Breast epithelium (tissue), 4 donors: Measurements from ENCODE around the gene ZNF121. TPM values are rescaled to one million over a fixed set of nuclear protein-coding genes. Genes with fewer than 3 reads are reported as not detected.
"Not testable (repeated sequence)": the region's sequence is repeated elsewhere in the genome, so short reads cannot be mapped to it uniquely, and the experiment has no call there.

Source experiments
- DNase-seq, 2 donors: peaks; one replicate each; pipeline ENCODE4 v3.0.0-alpha.2; 2019; ENCODE audit warnings: low spot score in 2 of 2
- H3K27ac ChIP-seq, 2 donors: fragments of 200-600 bp; sonication (generic) in 1 of 2; one replicate each; pipeline ENCODE4 v1.5.1; 2016 to 2019; ENCODE audit warnings: mild to moderate bottlenecking in 1 of 2
- H3K27me3 ChIP-seq, 2 donors: fragments of 200-600 bp; sonication (generic) in 1 of 2; one replicate each; pipeline versions ENCODE4 v1.5.1 to v1.6.0; 2017 to 2019; ENCODE audit warnings: control low read depth in 1 of 2, mild to moderate bottlenecking in 1 of 2
- H3K36me3 ChIP-seq: fragments of 200-600 bp; one replicate; pipeline ENCODE4 v1.5.1; 2019
- H3K4me1 ChIP-seq, 2 donors: fragments of 200-600 bp; sonication (generic); one replicate each; pipeline ENCODE4 v1.5.1; 2016 to 2019; ENCODE audit warnings: control low read depth in 1 of 2
- H3K4me3 ChIP-seq, 3 donors: fragments of 200-600 bp; sonication (generic); 1 replicate in 2 of 3; 2 replicates in 1 of 3; pipeline ENCODE4 v1.5.1; 2016 to 2019; ENCODE audit warnings: mild to moderate bottlenecking in 3 of 3, moderate library complexity in 2 of 3
- H3K9me3 ChIP-seq, 2 donors: fragments of 200-600 bp; sonication (generic) in 1 of 2; one replicate each; pipeline ENCODE4 v1.5.1; 2016 to 2019; ENCODE audit warnings: control low read depth in 1 of 2
- CTCF ChIP-seq, 3 donors: fragments of 450-650 bp; IDR thresholded peaks; one replicate each; pipeline ENCODE4 v1.5.1; 2016 to 2017; ENCODE audit warnings: antibody characterized with exemption in 3 of 3, mild to moderate bottlenecking in 3 of 3, moderate library complexity in 3 of 3
- POLR2A ChIP-seq: fragments of 450-650 bp; IDR thresholded peaks from one replicate; pipeline ENCODE4 v1.6.1; 2016; ENCODE audit warnings: antibody characterized with exemption, mild to moderate bottlenecking, moderate library complexity
- POLR2AphosphoS5 ChIP-seq, 3 donors: sonication (generic); formaldehyde crosslinking; IDR thresholded peaks; one replicate each; pipeline ENCODE4 v1.6.1; 2017; ENCODE audit warnings: antibody characterized with exemption in 3 of 3
- intact Hi-C: fragments of 100-400 bp; cut with DNase I; formaldehyde crosslinking; loops from one replicate; pipeline ENCODE4 v1.15.1; 2023; ENCODE audit warnings: low total_unique reads
- total RNA-seq, 3 donors: library from RNA; depleted of rRNA; stranded (reverse); fragments of >200 nt; gene quantifications; one replicate each; pipeline ENCODE4 v1.1.0, GENCODE V29; 2016

Gene ZNF121
- total RNA-seq, 3 donors from 2014 or later, result 20.8 to 55.9 (median 36.1) TPM

- Histone ChIP-seq H3K36me3 (peaks cover 41% of the 10 kb centered on the region), H3K4me1 (no peaks in the 10 kb centered on the region), H3K4me3 (no peak overlapping the region), H3K27ac (no peak overlapping the region), H3K9me3 (peaks cover 32 to 36% of the 10 kb centered on the region in 2 donors), H3K27me3 (no peaks in the 10 kb centered on the region)
- DNase-seq, result no peak
- TF ChIP-seq POLR2AphosphoS5 (IDR thresholded peaks at IDR 0.05), result no peak
- TF ChIP-seq CTCF (IDR thresholded peaks at IDR 0.05), result no peak
- no peak for TF ChIP-seq POLR2A
- intact Hi-C loops, result no loop called here
Measured at GRCh38 chr19:9615844-9616243, 31.5 kb upstream of the ZNF121 start.

GRCh38 chr19:9610484-9611113 is 26.3 kb upstream of the ZNF121 start:
- peaks cover 76 to 85% of the 10 kb centered on the region in 2 donors for H3K9me3 ChIP-seq
- TF ChIP-seq POLR2AphosphoS5 (IDR thresholded peaks at IDR 0.05) (no peak), POLR2A (no peak)

GRCh38 chr19:9608912-9609311 is 24.6 kb upstream of the ZNF121 start:
- DNase-seq, result no peak
- no peak overlapping the region for H3K27ac ChIP-seq
- peaks cover 82 to 92% of the 10 kb centered on the region in 2 donors for H3K9me3 ChIP-seq
- intact Hi-C loops, result no loop called here
- H3K4me1 ChIP-seq, result no peaks in the 10 kb centered on the region
- H3K27me3 ChIP-seq, result no peaks in the 10 kb centered on the region
- H3K4me3 ChIP-seq, result no peak overlapping the region
- peaks cover 32% of the 10 kb centered on the region for H3K36me3 ChIP-seq
- TF ChIP-seq POLR2AphosphoS5 (IDR thresholded peaks at IDR 0.05) (no peak), POLR2A (no peak), CTCF (IDR thresholded peaks at IDR 0.05) (no peak)

More at GRCh38 chr19:9610484-9611113, 26.3 kb upstream of the ZNF121 start:
- DNase-seq, result no peak
- Histone ChIP-seq H3K36me3 (peaks cover 34% of the 10 kb centered on the region), H3K4me1 (no peaks in the 10 kb centered on the region), H3K27ac (no peak overlapping the region), H3K4me3 (peak overlapping the region in 1 of 3 donors; percentile 13), H3K27me3 (no peaks in the 10 kb centered on the region)
- intact Hi-C loops, result no loop called here

DNA sequence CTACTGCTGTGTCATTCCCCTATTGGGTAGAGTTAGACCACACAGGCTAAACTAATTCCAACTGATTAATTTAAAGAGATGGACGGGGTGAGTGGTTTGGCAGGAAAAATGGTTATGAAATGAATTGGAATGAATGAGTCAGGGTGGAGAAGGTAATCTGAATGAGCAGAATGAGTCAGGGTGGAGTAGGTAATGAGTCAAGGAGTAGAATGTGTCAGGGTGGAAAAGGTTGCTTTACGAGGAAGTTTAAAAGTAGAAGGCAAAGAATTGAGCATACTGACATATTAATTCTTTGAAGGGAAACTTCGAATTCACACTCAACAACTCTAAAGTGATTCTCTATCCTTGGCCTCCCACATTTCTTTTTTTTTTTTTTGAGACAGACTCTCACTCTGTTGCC is 12.7 kb upstream of the ZNF121 start:
- DNase-seq, result no peak
- no peak for TF ChIP-seq POLR2A
- no peak for TF ChIP-seq CTCF (IDR thresholded peaks at IDR 0.05)
- TF ChIP-seq POLR2AphosphoS5 (IDR thresholded peaks at IDR 0.05), result no peak
- no peaks in the 10 kb centered on the region for H3K4me1 ChIP-seq
- no peak overlapping the region for H3K27ac ChIP-seq
- intact Hi-C loops, result no loop called here
- no peaks in the 10 kb centered on the region for H3K36me3 ChIP-seq
- H3K9me3 ChIP-seq, result peaks cover 16 to 24% of the 10 kb centered on the region in 2 donors
- no peak overlapping the region for H3K4me3 ChIP-seq
- no peaks in the 10 kb centered on the region for H3K27me3 ChIP-seq

GRCh38 chr19:9586764-9587163 is 2.5 kb upstream of the ZNF121 start:
- no peaks in the 10 kb centered on the region for H3K9me3 ChIP-seq
- no peaks in the 10 kb centered on the region for H3K27me3 ChIP-seq
- H3K36me3 ChIP-seq, result no peaks in the 10 kb centered on the region
- intact Hi-C loops, result no loop called here
- no peak overlapping the region for H3K4me3 ChIP-seq
- DNase-seq, result peak; percentile 70 to 78
- no peaks in the 10 kb centered on the region for H3K4me1 ChIP-seq
- TF ChIP-seq CTCF (IDR thresholded peaks at IDR 0.05) (peak in 2 of 3 donors; percentile 50 to 63), POLR2AphosphoS5 (IDR thresholded peaks at IDR 0.05) (no peak)
- H3K27ac ChIP-seq, result no peak overlapping the region

DNA sequence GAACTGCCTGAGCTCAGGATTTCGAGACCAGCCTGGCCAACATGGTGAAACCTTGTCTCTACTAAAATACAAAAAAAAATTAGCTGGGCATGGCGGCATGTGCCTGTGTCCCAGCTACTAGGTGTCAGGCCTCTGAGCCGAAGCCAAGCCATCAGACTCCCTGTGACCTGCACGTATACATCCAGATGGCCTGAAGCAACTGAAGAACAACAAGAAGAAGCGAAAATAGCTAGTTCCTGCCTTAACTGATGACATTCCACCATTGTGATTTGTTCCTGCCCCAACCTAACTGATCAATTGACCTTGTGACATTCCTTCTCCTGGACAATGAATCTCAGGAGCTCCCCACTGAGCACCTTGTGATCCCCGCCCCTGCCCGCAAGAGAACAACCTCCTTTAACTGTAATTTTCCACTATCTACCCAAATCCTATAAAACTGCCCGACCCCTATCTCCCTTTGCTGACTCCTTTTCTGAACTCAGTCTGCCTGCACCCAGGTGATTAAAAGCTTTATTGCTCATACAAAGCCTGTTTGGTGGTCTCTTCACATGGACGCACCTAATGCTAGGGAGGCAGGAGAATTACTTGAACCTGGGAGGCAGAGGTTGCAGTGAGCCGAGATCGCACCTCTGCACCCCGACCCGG is 2.1 kb downstream of the ZNF121 start:
- peaks cover 38 to 39% of the 10 kb centered on the region in 2 donors for H3K9me3 ChIP-seq

More for the DNA sequence above, 2.1 kb downstream of the ZNF121 start:
- DNase-seq, H3K4me3 ChIP-seq, H3K36me3 ChIP-seq, intact Hi-C loops, H3K27me3 ChIP-seq, H3K4me1 ChIP-seq, H3K27ac ChIP-seq: not testable (repeated sequence)
